ENCODE results near the gene ATG9A. TPM values are rescaled to one million over a fixed set of nuclear protein-coding genes. Genes with fewer than 3 reads are reported as not detected.

Gene ATG9A
- total and polyA plus RNA-seq, 2 donors (not counting 3 experiments of a cell fraction or from before 2014, with no cell fraction given): 65.5 to 95.0 TPM

- DNase-seq (ENCODE audit: low read depth, low spot score) (no peak), FAIRE-seq (no peak)
- Histone ChIP-seq H3K36me3 (ENCODE audit: control insufficient read depth in 2 of 2, extremely low read depth in 1 of 2, insufficient read depth in 2 of 2, low read length in 2 of 2) (peaks cover 2% of the 10 kb centered on the region in 2 experiments), H3K4me2 (ENCODE audit: insufficient read depth, low read length) (no peak overlapping the region), H3K9me3 (replicated peaks; ENCODE audit: control insufficient read depth, insufficient read depth, low read length) (no peaks in the 10 kb centered on the region), H3K27ac (ENCODE audit: insufficient read depth, low read depth, low read length) (no peak overlapping the region), H3K9ac (replicated peaks; ENCODE audit: extremely low read depth, insufficient read depth, low read length) (no peak overlapping the region), H3K27me3 (ENCODE audit: control insufficient read depth in 2 of 2, insufficient read depth in 2 of 2, low read length in 2 of 2) (peaks cover 15 to 16% of the 10 kb centered on the region in 2 experiments), H3K4me1 (ENCODE audit: control insufficient read depth, extremely low read depth, insufficient read depth, low read length) (peaks cover 39% of the 10 kb centered on the region), H3K4me3 (replicated peaks in 1 of 3; ENCODE audit: insufficient read depth in 1 of 3, low read depth in 1 of 3, low read length in 3 of 3) (no peak overlapping the region), H4K20me1 (replicated peaks; ENCODE audit: control insufficient read depth, extremely low read depth, insufficient read depth, low read length) (no peaks in the 10 kb centered on the region), H3K9me1 (replicated peaks; ENCODE audit: control insufficient read depth, extremely low read depth, insufficient read depth, low read length) (no peaks in the 10 kb centered on the region), H2AFZ (ENCODE audit: low read depth, low read length) (no peak overlapping the region), H3K79me2 (ENCODE audit: control insufficient read depth, insufficient read depth, low read length) (no peaks in the 10 kb centered on the region)
- intact Hi-C loops (cut with micrococcal nuclease): loop anchor here (2.0 kb wide), 2 partner anchors 33 to 43 kb away; partner anchors contain the start of gene ABCB6
- no TSS peak for BruUV-seq (replicated peaks)
- TF ChIP-seq EZH2 (IDR thresholded peaks at IDR 0.05; ENCODE audit: borderline replicate concordance, low read depth, low read length, severe bottlenecking) (no peak), POLR2A (IDR thresholded peaks at IDR 0.05; ENCODE audit: low read depth, low read length) (no peak), MAX (IDR thresholded peaks at IDR 0.05; ENCODE audit: insufficient read depth, insufficient read length) (no peak), CTCF (IDR thresholded peaks at IDR 0.05; ENCODE audit: extremely low read depth in 1 of 2, insufficient read depth in 1 of 2, low read depth in 1 of 2, low read length in 2 of 2) (no peak), FOS (IDR thresholded peaks at IDR 0.05; ENCODE audit: borderline replicate concordance, insufficient read depth, low read length) (no peak), JUN (IDR thresholded peaks at IDR 0.05; ENCODE audit: borderline replicate concordance, insufficient read depth, insufficient read length, low read depth) (no peak), POLR2AphosphoS5 (IDR thresholded peaks at IDR 0.05; ENCODE audit: insufficient read depth, low read depth, low read length) (no peak), MYC (IDR thresholded peaks at IDR 0.05; ENCODE audit: low read depth, low read length) (no peak), GATA2 (IDR thresholded peaks at IDR 0.05; ENCODE audit: insufficient read depth, insufficient read length, low read depth, low read length) (no peak)
- ChIA-PET CTCF (interaction anchor here (1.2 to 2.5 kb wide), 3 partner anchors 26 to 43 kb away, joined by 3 to 14 read pairs (median 7); partner anchors contain the start of gene DNAJB2), POLR2A (interaction anchor here (1.1 kb wide), 1 partner anchor 27 kb away, joined by 4 read pairs; the partner anchor contains the start of gene DNAJB2)
- dilution Hi-C loops (cut with MboI; ENCODE audit: extremely low pct_ligation_motif_present, low sequenced_read_pairs): no loop called here
Observed at GRCh38 chr2:219252084-219252483, 22.6 kb upstream of the ATG9A start.

Measured in endothelial cell of umbilical vein (primary cell).